ENCODE results near the gene TTBK1. TPM values are rescaled to one million over a fixed set of nuclear protein-coding genes. Genes with fewer than 3 reads are reported as not detected.

Gene TTBK1
- total RNA-seq, 1 donor from 2014 or later = 0.27 TPM

DNA sequence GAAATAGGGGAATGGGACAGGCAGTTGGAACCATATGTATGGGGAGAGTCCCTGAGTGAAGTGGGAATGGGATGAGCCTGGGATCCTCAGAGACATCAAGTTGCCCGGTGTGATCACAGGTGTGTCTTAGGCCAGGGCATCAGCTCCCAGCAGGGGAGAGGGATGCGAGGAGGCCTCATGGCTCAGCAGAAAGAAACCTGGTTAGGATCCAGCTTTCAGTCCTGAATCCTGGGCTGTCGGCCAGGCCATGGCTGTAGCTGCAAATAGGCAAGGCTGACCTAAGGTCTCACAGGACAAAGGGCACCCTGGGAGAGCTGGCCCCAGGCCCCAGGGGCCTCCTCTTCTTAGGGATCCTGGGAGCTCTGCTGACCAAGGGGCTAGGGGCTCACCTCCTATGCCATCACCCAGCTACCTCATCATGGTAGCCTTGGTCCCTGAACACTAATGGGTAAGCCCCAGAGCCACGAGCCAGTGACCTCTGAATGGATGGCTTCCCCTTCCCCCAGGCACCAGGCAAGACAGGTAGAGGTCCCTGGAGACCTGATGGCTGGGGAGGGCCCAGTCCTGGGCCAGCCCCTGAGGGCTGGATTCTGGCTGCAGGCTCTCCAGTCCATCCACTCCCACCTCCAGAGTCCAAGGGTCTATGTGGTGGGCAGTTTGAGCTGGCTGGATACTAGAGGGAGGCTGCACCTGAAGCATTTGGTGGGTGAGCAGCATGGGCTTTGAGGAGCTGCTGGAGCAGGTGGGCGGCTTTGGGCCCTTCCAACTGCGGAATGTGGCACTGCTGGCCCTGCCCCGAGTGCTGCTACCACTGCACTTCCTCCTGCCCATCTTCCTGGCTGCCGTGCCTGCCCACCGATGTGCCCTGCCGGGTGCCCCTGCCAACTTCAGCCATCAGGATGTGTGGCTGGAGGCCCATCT, 54.6 kb downstream of the TTBK1 start, which contains the start of gene SLC22A7:
SLC22A7 (plus strand) TSS at position 617 of the 921 bp plus-strand sequence; CDS start at position 716, 99 bp downstream.
- TF ChIP-seq, protein P1, sequence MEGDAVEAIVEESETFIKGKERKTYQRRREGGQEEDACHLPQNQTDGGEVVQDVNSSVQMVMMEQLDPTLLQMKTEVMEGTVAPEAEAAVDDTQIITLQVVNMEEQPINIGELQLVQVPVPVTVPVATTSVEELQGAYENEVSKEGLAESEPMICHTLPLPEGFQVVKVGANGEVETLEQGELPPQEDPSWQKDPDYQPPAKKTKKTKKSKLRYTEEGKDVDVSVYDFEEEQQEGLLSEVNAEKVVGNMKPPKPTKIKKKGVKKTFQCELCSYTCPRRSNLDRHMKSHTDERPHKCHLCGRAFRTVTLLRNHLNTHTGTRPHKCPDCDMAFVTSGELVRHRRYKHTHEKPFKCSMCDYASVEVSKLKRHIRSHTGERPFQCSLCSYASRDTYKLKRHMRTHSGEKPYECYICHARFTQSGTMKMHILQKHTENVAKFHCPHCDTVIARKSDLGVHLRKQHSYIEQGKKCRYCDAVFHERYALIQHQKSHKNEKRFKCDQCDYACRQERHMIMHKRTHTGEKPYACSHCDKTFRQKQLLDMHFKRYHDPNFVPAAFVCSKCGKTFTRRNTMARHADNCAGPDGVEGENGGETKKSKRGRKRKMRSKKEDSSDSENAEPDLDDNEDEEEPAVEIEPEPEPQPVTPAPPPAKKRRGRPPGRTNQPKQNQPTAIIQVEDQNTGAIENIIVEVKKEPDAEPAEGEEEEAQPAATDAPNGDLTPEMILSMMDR (IDR thresholded peaks at IDR 0.05; ENCODE audit: borderline replicate concordance) = no peak
- no peaks in the 10 kb centered on the region for H3K9me3 ChIP-seq (replicated peaks)
- H3K27me3 ChIP-seq (ENCODE audit: low read depth) = peaks cover 30% of the 10 kb centered on the region
- H3K27ac ChIP-seq (replicated peaks) = peak within 1 kb of the TSS; percentile 70
- H3K4me3 ChIP-seq = no peak within 1 kb of the TSS
- intact Hi-C loops (cut with micrococcal nuclease) = no loop called here
- H3K4me1 ChIP-seq = peaks cover 14% of the 10 kb centered on the region
- DNase-seq = peak; percentile 71
- no peaks in the 10 kb centered on the region for H3K36me3 ChIP-seq

DNA sequence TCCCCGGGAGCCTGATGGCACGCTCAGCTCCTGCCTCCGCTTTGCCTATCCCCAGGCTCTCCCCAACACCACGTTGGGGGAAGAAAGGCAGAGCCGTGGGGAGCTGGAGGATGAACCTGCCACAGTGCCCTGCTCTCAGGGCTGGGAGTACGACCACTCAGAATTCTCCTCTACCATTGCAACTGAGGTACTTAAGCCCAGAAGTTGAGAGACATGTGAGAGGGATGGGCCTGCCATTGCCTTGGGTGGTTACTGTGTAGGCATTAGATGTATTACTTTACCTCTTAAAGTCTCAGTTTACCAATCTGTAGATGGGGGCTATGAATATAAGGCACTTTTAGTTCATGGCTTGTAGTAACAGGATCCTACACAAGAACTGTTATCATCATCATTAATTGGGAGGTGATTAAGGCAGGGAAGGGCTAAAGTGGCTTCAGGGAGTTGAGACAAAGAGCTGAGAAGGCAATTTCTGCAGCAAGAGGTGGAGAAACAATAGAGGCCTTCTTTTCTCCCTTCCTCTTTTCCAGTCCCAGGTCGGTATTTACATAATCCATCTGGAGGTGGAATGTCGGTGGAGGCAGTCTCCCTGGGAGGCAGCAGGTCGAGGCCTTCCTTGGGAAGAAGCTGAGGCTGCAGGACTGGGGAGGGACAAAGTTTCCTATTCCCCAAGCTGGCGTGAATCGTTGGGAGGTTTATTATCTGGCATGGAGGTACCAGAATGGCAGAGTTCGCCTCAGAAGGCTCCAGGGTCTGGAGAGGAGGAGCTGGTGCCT, 55.5 kb downstream of the TTBK1 start:
- no peaks in the 10 kb centered on the region for H3K36me3 ChIP-seq
- H3K27me3 ChIP-seq (ENCODE audit: low read depth) = peaks cover 30% of the 10 kb centered on the region
- peaks cover 14% of the 10 kb centered on the region for H3K4me1 ChIP-seq
- intact Hi-C loops (cut with micrococcal nuclease) = no loop called here
- no peak overlapping the region for H3K27ac ChIP-seq (replicated peaks)
- H3K4me3 ChIP-seq = no peak overlapping the region
- TF ChIP-seq, protein P1 (IDR thresholded peaks at IDR 0.05; ENCODE audit: borderline replicate concordance) = no peak
- no peak for DNase-seq
- H3K9me3 ChIP-seq (replicated peaks) = no peaks in the 10 kb centered on the region

DNA sequence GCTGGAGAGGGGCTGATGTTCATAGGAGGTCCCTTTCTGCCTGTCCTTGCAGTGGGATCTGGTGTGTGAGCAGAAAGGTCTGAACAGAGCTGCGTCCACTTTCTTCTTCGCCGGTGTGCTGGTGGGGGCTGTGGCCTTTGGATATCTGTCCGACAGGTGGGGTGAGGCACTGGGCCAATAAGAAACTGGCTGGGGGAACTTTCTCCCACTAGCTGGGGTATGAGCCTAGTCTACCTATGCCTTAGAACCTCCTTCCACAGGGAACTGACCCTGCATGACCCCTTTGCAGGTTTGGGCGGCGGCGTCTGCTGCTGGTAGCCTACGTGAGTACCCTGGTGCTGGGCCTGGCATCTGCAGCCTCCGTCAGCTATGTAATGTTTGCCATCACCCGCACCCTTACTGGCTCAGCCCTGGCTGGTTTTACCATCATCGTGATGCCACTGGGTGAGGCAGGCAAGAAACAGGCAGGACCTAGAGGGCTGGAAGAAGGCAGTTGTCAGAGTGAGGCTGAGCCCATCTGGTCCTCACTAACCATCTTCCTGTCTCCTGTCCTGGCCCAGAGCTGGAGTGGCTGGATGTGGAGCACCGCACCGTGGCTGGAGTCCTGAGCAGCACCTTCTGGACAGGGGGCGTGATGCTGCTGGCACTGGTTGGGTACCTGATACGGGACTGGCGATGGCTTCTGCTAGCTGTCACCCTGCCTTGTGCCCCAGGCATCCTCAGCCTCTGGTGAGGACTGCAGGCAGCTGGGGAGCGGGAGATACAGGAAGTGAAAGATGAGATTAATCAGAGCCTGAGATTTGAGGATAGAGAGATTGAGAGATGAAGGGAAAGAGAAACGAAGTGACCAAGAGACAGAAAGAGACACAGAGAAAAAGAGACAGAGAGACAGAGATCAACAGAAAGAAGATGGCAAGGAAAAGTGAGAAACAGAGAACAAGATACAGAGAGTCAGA, 56.3 kb downstream of the TTBK1 start:
- no peaks in the 10 kb centered on the region for H3K9me3 ChIP-seq (replicated peaks)
- H3K27me3 ChIP-seq (ENCODE audit: low read depth) = peaks cover 30% of the 10 kb centered on the region
- intact Hi-C loops (cut with micrococcal nuclease) = no loop called here
- no peak overlapping the region for H3K4me3 ChIP-seq
- H3K36me3 ChIP-seq = no peaks in the 10 kb centered on the region
- TF ChIP-seq, protein P1 (IDR thresholded peaks at IDR 0.05; ENCODE audit: borderline replicate concordance) = no peak
- DNase-seq = no peak
- peaks cover 14% of the 10 kb centered on the region for H3K4me1 ChIP-seq
- H3K27ac ChIP-seq (replicated peaks) = no peak overlapping the region

DNA sequence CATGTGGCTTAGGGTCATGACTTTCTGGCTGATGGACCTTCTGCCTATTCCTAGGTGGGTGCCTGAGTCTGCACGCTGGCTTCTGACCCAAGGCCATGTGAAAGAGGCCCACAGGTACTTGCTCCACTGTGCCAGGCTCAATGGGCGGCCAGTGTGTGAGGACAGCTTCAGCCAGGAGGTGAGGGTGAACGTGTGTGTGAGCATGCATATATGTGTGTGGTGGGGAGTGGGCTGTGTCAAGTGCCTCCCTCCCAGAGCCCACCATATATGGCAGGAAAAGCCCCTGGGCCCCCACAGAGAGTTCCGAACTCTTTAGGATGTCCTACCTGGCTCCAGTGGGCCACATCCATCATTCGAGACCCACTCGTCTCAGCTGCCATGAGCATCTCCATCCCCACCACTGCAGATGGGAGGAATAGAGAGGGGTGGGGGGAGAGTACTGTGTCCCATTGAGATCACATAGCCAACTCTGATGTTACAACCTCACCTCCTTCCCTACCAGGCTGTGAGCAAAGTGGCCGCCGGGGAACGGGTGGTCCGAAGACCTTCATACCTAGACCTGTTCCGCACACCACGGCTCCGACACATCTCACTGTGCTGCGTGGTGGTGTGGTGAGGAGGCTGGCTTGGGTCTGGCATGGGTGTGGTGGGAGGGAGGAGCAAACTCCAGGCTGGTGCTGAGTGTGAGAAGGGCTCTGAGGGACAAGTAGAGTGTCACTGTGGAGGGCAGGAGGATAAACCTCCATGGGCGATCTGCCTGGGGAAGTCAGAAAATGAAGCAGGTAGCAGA, 58.0 kb downstream of the TTBK1 start:
- no peak for DNase-seq
- no peak overlapping the region for H3K4me3 ChIP-seq
- H3K27me3 ChIP-seq (ENCODE audit: low read depth) = peaks cover 30% of the 10 kb centered on the region
- H3K27ac ChIP-seq (replicated peaks) = no peak overlapping the region
- H3K36me3 ChIP-seq = no peaks in the 10 kb centered on the region
- H3K4me1 ChIP-seq = peaks cover 18% of the 10 kb centered on the region
- no peaks in the 10 kb centered on the region for H3K9me3 ChIP-seq (replicated peaks)
- TF ChIP-seq, protein P1 (IDR thresholded peaks at IDR 0.05; ENCODE audit: borderline replicate concordance) = no peak
- intact Hi-C loops (cut with micrococcal nuclease) = no loop called here

Data from left ventricle myocardium inferior (tissue), 1 donor.